Endometrial microvascular endothelial cells (primary cell): ENCODE results near the gene TTF2. TPM values are rescaled to one million over a fixed set of nuclear protein-coding genes. Genes with fewer than 3 reads are reported as not detected.
"Not testable (repeated sequence)": the region's sequence is repeated elsewhere in the genome, so short reads cannot be mapped to it uniquely, and the experiment has no call there.

Experiments
- in situ Hi-C: cut with HindIII; loops from 2 replicates; pipeline ENCODE4 v1.10.0; 2017; ENCODE audit warnings: low sequenced_read_pairs, low pct_unique_long_range_greater_than_20kb; ENCODE audit errors: inconsistent ontology term
- total RNA-seq: library from RNA; depleted of rRNA; stranded (reverse); fragments of >200 nt; gene quantifications from one replicate; pipeline ENCODE4 v1.2.3, GENCODE V29; 2015; ENCODE audit errors: inconsistent ontology term

Gene TTF2
- total RNA-seq, 1 donor from 2014 or later: 26.9 TPM

DNA sequence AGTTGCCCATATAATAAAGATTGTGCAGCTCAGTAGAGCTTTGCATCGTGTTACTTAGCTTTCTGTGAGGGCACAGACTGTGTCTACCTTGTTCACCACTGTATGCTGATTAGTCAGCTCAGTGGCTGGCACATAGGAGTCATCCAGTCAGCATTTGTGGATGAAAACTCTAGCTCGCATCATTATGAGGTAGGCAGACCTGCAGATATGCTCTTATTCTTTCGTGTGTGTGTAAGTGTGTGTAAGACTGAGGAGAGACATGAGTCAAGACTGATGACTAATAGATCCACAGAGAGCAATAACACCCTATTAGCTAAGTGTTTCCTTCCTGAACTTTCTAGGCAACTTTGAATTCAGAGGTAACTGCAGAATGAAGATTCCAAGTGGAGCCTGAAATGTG, 17.1 kb downstream of the TTF2 start:
- in situ Hi-C loops: no loop called here

DNA sequence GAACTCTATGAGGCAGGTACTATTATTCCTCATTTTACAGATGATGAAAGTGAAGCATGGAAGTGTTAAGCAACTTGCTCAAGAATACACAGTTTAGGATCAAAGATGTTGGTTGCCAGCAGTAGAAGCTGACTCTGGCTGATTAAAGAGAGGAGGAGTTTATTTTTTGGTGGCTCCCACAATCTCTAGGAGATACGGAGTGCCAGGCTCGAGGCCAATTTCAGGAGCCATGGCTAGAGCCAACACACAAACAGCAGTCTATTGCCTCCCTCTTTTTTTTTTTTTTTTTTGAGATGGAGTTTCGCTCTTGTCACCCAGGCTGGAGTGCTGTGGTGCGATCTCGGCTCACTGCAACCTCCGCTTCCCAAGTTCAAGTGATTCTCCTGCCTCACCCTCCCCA, 19.6 kb downstream of the TTF2 start:
- in situ Hi-C loops: no loop called here

DNA sequence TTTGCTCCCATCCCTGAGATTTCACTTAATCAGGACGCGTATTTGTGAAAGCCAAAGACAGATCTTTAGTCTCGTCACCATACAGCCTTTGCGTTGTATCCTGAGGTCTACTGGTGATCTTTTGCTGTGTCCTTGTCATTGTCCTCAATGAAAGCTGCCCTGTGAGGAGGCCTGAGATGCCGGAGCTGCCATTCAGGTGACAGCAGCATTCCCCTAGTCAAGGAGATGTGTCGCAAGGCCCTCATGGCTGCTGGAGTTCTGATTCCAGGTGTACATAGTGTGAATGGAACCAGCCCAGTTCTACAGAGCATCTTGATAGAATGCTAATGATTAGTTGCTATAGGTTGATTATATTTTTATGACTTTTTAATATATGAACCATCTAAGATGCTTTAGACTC, 24.1 kb downstream of the TTF2 start:
- in situ Hi-C loops: no loop called here

DNA sequence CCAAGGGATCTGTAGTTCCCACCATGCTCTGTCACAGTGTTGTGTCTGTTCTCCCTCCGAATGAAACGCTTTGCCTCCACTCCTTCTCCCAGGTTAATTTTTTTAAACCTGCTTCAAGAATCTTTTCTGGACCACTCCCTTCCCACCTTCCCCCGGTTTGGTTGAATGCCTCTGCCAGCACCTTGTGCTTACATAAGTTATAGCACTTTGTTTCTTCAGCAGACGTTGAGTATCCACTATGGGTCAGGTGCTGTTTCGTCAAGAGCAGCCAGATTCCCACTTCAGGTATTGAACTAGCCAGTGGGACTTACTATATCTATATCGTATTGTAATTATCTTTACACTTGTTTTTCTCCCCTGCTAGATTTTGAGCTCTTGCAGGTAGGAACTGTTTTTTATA, 27.6 kb downstream of the TTF2 start:
- in situ Hi-C loops: no loop called here

- in situ Hi-C loops: no loop called here
These were observed 29.9 kb downstream of the TTF2 start for GRCh38 chr1:117089996-117090395.

DNA sequence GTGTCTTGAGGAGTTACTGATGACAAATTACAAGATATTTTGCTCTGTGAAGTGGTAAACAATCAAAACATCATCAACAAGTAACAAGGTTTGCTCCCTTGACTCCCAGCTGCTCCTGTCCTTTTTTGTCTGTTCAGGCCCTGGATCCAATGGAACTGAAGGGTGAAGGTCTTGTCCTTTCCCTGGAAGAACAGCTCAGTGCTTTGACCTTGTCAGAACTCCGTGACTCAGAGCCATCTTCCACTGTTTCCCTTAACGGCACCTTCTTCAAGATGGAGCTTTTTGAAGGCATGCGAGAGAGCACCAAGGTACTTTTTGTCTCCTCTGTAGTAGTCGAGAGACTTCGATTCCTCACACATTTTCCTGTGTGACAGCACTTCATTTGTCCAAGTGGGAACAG, 32.5 kb downstream of the TTF2 start:
- in situ Hi-C loops: no loop called here

DNA sequence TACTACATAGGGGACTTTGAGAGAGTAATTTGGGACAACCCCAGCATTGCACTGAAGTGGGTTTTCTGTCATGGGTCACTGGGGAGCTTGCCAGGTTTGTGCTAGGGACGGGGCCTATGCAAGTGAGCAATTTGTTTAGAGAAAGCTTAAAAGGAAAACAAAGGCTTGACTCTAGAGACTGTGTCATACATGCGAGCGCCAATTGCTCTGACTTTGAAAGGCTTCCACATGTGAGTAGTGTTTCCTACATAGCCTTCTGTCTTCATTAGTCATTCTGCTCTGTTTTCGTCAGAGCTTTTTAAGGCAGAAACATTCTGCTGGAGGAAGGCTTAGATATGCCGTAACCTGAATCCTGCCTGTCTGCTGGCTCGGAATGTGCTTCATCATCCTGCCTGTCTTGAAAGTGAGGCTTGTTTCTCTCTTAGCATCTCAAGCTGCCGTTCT, 33.0 kb downstream of the TTF2 start:
- in situ Hi-C loops: no loop called here

GRCh38 chr1:117093870-117094621, 33.9 kb downstream of the TTF2 start:
- in situ Hi-C loops: no loop called here

- in situ Hi-C loops: no loop called here
These were observed 34.9 kb downstream of the TTF2 start for GRCh38 chr1:117094841-117095604.

- in situ Hi-C loops: no loop called here
These were observed 36.9 kb downstream of the TTF2 start for GRCh38 chr1:117096951-117097408.

GRCh38 chr1:117097443-117097842, 37.3 kb downstream of the TTF2 start:
- in situ Hi-C loops: no loop called here

GRCh38 chr1:117098287-117098890, 38.3 kb downstream of the TTF2 start:
- in situ Hi-C loops: no loop called here

DNA sequence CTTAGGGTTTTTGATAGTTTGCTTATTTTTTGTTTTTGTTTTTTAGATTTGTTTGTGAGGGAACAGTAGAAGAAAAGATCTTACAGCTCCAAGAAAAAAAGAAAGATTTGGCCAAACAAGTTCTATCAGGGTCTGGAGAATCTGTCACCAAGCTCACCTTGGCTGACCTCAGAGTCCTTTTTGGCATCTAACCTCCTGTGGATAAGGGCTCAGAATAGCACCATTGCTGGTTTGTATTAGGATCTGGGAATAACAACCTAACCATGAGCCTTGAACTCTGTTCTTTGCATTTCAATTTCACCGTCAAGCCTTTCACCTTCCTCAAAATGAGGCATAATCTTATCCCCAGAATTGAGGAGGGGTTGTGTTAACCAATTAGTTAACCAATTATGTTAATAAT, 41.2 kb downstream of the TTF2 start:
- in situ Hi-C loops: no loop called here

- in situ Hi-C loops: not testable (repeated sequence)
These were observed 41.7 kb downstream of the TTF2 start for GRCh38 chr1:117101858-117102257.

GRCh38 chr1:117104986-117105385, 44.9 kb downstream of the TTF2 start:
- in situ Hi-C loops: no loop called here

DNA sequence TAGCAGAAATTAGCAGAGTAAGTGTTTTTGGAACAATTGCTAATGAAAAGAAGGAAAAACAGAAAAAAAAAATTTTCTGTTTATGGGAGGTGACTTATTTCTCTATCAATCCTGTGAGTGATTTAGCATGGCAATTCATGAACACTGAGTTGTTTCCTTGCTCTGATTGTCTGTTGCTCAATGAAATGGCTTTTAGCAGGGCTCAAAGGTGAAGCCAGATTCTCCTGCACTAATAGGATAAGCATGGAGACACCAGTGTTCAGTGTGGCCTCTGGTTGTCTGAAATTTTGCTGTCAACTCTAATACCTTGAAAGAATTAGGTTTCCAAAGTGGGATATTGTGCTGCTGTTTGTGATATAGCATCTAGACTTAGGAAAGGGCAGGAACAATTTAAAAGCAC, 45.6 kb downstream of the TTF2 start:
- in situ Hi-C loops: no loop called here

- in situ Hi-C loops: no loop called here
These were observed 46.4 kb downstream of the TTF2 start for GRCh38 chr1:117106478-117106877.

- in situ Hi-C loops: no loop called here
These were observed 47.2 kb downstream of the TTF2 start for GRCh38 chr1:117107364-117107763.

- in situ Hi-C loops: no loop called here
These were observed 50.6 kb downstream of the TTF2 start for GRCh38 chr1:117110774-117111173.
